ENCODE measurements around the gene HEXIM1. TPM values are rescaled to one million over a fixed set of nuclear protein-coding genes. Genes with fewer than 3 reads are reported as not detected.

The HEXIM1 gene
- total RNA-seq, 1 experiment from 2014 or later = 78.0 TPM

DNA sequence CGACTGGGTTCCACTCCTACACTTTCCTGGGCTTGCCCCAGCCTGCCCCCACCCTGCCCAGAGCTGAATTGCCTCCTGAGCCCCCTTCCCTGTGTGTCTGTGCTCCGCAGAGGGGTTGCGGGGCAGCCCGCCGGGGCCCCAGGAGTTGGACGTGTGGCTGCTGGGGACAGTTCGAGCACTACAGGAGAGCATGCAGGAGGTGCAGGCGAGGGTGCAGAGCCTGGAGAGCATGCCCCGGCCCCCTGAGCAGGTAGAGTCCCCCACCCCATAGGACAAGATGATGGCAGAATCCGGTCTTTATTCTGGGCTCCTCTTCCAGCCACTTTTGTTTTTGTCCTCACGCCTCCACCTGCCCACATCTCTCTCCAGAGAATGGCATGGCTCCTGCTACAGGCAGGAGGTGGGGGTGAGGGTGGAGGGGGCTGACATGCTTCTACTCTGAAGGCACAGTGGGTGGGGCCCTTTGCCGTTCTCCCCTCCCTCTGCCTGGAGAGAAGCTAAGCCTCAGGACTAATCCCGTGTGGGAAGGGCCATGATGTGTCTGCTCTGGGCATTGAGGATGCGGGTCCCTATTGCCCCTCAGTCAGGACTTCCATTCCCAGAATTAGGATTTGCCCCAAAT is 9.3 kb upstream of the HEXIM1 start:
- Mint-ChIP-seq H3K36me3 (ENCODE audit: insufficient read depth, unreplicated experiment) (peaks cover 21% of the 10 kb centered on the region), H3K9me3 (ENCODE audit: unreplicated experiment) (no peaks in the 10 kb centered on the region)

DNA sequence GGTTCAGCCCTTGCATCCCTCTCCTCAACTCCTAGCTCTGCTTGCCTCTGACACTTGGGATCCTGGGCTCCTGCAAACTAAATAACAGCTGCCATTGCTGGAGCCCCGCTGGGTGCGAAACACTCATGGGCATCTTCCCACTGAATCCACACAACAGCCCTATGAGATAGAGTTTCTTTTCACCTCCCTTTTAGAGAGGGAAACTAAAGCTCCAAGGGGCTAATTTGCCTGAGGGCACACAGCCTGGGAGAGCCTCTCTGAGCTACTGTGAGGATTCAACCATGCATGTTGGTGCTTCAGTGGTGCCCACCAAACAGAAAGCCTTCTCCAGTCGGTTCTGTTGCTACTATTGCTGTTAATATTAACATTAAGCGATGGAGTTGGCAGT is 8.7 kb upstream of the HEXIM1 start:
- POLR2A ChIA-PET = interaction anchor here (0.5 to 0.9 kb wide), 2 partner anchors 9 to 445 kb away, joined by 3 read pairs; partner anchors contain the start of gene HEXIM1
- peaks cover 6% of the 10 kb centered on the region; the same call in 1 of the 2 replicates for H3K4me1 ChIP-seq
- Mint-ChIP-seq H3K4me3 (ENCODE audit: unreplicated experiment) (no peak overlapping the region), H3K27me3 (ENCODE audit: insufficient read depth, unreplicated experiment) (no peaks in the 10 kb centered on the region), H3K4me1 (ENCODE audit: low read depth, unreplicated experiment) (no peaks in the 10 kb centered on the region), H3K27ac (ENCODE audit: unreplicated experiment) (no peak overlapping the region), H3K9me3 (ENCODE audit: unreplicated experiment) (no peaks in the 10 kb centered on the region), H3K36me3 (ENCODE audit: insufficient read depth, unreplicated experiment) (peaks cover 26% of the 10 kb centered on the region)
- no TSS peak for BruUV-seq (replicated peaks)
- CTCF ChIA-PET = interaction anchor here (1.2 kb wide), 1 partner anchor 58 kb away, joined by 3 read pairs; no protein-coding TSS in a partner anchor
- H3K4me3 ChIP-seq (ENCODE audit: low read depth, low read length) = no peak overlapping the region
- intact Hi-C loops (cut with micrococcal nuclease; ENCODE audit: unreplicated experiment) = loop anchor here (10.0 kb wide), 1 partner anchor 365 kb away; no protein-coding TSS in a partner anchor
- H3K36me3 ChIP-seq (ENCODE audit: control insufficient read depth, insufficient read depth, low read length) = peaks cover 1% of the 10 kb centered on the region; the same call in 1 of the 2 replicates
- TF ChIP-seq, protein P1, sequence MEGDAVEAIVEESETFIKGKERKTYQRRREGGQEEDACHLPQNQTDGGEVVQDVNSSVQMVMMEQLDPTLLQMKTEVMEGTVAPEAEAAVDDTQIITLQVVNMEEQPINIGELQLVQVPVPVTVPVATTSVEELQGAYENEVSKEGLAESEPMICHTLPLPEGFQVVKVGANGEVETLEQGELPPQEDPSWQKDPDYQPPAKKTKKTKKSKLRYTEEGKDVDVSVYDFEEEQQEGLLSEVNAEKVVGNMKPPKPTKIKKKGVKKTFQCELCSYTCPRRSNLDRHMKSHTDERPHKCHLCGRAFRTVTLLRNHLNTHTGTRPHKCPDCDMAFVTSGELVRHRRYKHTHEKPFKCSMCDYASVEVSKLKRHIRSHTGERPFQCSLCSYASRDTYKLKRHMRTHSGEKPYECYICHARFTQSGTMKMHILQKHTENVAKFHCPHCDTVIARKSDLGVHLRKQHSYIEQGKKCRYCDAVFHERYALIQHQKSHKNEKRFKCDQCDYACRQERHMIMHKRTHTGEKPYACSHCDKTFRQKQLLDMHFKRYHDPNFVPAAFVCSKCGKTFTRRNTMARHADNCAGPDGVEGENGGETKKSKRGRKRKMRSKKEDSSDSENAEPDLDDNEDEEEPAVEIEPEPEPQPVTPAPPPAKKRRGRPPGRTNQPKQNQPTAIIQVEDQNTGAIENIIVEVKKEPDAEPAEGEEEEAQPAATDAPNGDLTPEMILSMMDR (IDR thresholded peaks at IDR 0.05; ENCODE audit: insufficient read depth in 1 of 2, low read depth in 1 of 2, low read length in 1 of 2, severe bottlenecking in 1 of 2, unreplicated experiment in 1 of 2) = no peak
- no peaks in the 10 kb centered on the region for H3K27me3 ChIP-seq (replicated peaks; ENCODE audit: control insufficient read depth, insufficient read depth, low read length)
- no peaks in the 10 kb centered on the region for H3K9me3 ChIP-seq
- no peak for DNase-seq

More for the DNA sequence above, 9.3 kb upstream of the HEXIM1 start:
- BruUV-seq (replicated peaks) = no TSS peak
- Histone ChIP-seq H3K4me3 (ENCODE audit: low read depth, low read length) (no peak overlapping the region), H3K27me3 (replicated peaks; ENCODE audit: control insufficient read depth, insufficient read depth, low read length) (no peaks in the 10 kb centered on the region), H3K36me3 (ENCODE audit: control insufficient read depth, insufficient read depth, low read length) (peaks cover 1% of the 10 kb centered on the region; the same call in 1 of the 2 replicates), H3K9me3 (no peaks in the 10 kb centered on the region), H3K4me1 (peaks cover 6% of the 10 kb centered on the region; the same call in 1 of the 2 replicates)
- POLR2A ChIA-PET = interaction anchor here (0.7 kb wide), 1 partner anchor 27 kb away, joined by 5 read pairs; no protein-coding TSS in a partner anchor
- DNase-seq = no peak
- Mint-ChIP-seq H3K4me1 (ENCODE audit: low read depth, unreplicated experiment) (no peaks in the 10 kb centered on the region), H3K4me3 (ENCODE audit: unreplicated experiment) (no peak overlapping the region), H3K27me3 (ENCODE audit: insufficient read depth, unreplicated experiment) (no peaks in the 10 kb centered on the region), H3K27ac (ENCODE audit: unreplicated experiment) (no peak overlapping the region)
- CTCF ChIA-PET = interaction anchor here (1.2 to 1.8 kb wide), 2 partner anchors 58 to 59 kb away, joined by 3 to 6 read pairs; no protein-coding TSS in a partner anchor
- intact Hi-C loops (cut with micrococcal nuclease; ENCODE audit: unreplicated experiment) = loop anchor here (10.0 kb wide), 1 partner anchor 364 kb away; no protein-coding TSS in a partner anchor
- TF ChIP-seq, protein P1 (IDR thresholded peaks at IDR 0.05; ENCODE audit: insufficient read depth in 1 of 2, low read depth in 1 of 2, low read length in 1 of 2, severe bottlenecking in 1 of 2, unreplicated experiment in 1 of 2) = no peak

DNA sequence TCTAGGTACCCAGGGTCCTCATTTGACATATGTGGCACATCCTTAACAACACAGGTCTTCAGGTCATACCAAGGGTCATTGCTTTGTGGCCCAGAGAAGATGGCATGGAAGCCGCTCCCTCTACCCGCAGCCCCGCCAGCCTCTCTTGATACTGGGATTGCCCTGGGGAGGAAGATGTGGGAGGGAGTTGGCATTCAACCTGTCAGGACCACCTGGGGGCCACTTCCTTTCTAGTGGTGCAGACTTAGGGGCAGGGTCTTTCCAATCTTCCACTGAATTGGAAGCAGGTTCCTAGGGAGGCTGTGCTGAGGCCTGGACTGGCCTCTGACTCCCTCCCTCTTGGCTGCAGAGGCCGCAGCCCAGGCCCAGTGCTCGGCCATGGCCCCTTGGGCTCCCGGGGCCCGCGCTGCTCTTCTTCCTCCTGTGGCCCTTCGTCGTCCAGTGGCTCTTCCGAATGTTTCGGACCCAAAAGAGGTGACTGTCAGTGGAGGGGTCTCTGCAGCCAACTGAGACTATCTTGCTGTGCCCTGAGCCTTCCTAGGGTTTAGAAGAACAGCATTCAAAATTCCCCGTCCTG is 5.1 kb upstream of the HEXIM1 start:
- POLR2A ChIA-PET = interaction anchor here (0.7 kb wide), 1 partner anchor 167 kb away, joined by 4 read pairs; no protein-coding TSS in a partner anchor
- Histone ChIP-seq H3K27me3 (replicated peaks; ENCODE audit: control insufficient read depth, insufficient read depth, low read length) (no peaks in the 10 kb centered on the region), H3K4me3 (ENCODE audit: low read depth, low read length) (no peak overlapping the region), H3K36me3 (ENCODE audit: control insufficient read depth, insufficient read depth, low read length) (no peaks in the 10 kb centered on the region; the same call in 1 of the 2 replicates), H3K4me1 (peaks cover 11% of the 10 kb centered on the region), H3K9me3 (no peaks in the 10 kb centered on the region)
- Mint-ChIP-seq H3K27ac (ENCODE audit: unreplicated experiment) (no peak overlapping the region), H3K4me1 (ENCODE audit: low read depth, unreplicated experiment) (peaks cover 9% of the 10 kb centered on the region), H3K27me3 (ENCODE audit: insufficient read depth, unreplicated experiment) (peaks cover under 1% of the 10 kb centered on the region), H3K36me3 (ENCODE audit: insufficient read depth, unreplicated experiment) (peaks cover 34% of the 10 kb centered on the region), H3K4me3 (ENCODE audit: unreplicated experiment) (no peak overlapping the region), H3K9me3 (ENCODE audit: unreplicated experiment) (no peaks in the 10 kb centered on the region)
- TF ChIP-seq, protein P1 (IDR thresholded peaks at IDR 0.05; ENCODE audit: insufficient read depth in 1 of 2, low read depth in 1 of 2, low read length in 1 of 2, severe bottlenecking in 1 of 2, unreplicated experiment in 1 of 2) = no peak
- BruUV-seq (replicated peaks) = no TSS peak
- CTCF ChIA-PET = interaction anchor here (1.6 kb wide), 1 partner anchor 8 kb away, joined by 6 read pairs; the partner anchor contains the start of gene ACBD4
- DNase-seq = no peak
- intact Hi-C loops (cut with micrococcal nuclease; ENCODE audit: unreplicated experiment) = no loop called here

Measured in Caco-2 (cell line).